Keratinocyte (primary cell): ENCODE results near the gene APCDD1L.

Experiments used
- EZH2 ChIP-seq: IDR thresholded peaks from one replicate; pipeline ENCODE4 v1.6.1; 2012; ENCODE audit warnings: inconsistent platforms, mild to moderate bottlenecking, low read length, moderate library complexity
- TF ChIP-seq, protein P1 (sequence below), 3 experiments: IDR thresholded peaks in 1 of 3; conservative IDR thresholded peaks in 1 of 3; optimal IDR thresholded peaks in 1 of 3; 2 replicates in 2 of 3; 3 replicates in 1 of 3; pipeline versions ENCODE3 to v1.5.1; 2011; ENCODE audit warnings: low read length in 3 of 3, mild to moderate bottlenecking in 3 of 3, moderate library complexity in 2 of 3, control low read depth in 1 of 3, inconsistent platforms in 1 of 3; ENCODE audit not compliant: insufficient read depth in 2 of 3; ENCODE audit errors: extremely low read depth in 1 of 3

- no peak for TF ChIP-seq EZH2
- TF ChIP-seq, protein P1, sequence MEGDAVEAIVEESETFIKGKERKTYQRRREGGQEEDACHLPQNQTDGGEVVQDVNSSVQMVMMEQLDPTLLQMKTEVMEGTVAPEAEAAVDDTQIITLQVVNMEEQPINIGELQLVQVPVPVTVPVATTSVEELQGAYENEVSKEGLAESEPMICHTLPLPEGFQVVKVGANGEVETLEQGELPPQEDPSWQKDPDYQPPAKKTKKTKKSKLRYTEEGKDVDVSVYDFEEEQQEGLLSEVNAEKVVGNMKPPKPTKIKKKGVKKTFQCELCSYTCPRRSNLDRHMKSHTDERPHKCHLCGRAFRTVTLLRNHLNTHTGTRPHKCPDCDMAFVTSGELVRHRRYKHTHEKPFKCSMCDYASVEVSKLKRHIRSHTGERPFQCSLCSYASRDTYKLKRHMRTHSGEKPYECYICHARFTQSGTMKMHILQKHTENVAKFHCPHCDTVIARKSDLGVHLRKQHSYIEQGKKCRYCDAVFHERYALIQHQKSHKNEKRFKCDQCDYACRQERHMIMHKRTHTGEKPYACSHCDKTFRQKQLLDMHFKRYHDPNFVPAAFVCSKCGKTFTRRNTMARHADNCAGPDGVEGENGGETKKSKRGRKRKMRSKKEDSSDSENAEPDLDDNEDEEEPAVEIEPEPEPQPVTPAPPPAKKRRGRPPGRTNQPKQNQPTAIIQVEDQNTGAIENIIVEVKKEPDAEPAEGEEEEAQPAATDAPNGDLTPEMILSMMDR (optimal IDR thresholded peaks at IDR 0.05 in 1 of 3, IDR thresholded peaks at IDR 0.05 in 1 of 3, conservative IDR thresholded peaks at IDR 0.05 in 1 of 3; ENCODE audit: extremely low read depth in 1 of 3, insufficient read depth in 2 of 3, low read length in 3 of 3) = no peak
Observed at GRCh38 chr20:58544891-58545290, 29.7 kb upstream of the APCDD1L start.
